Heart right ventricle (tissue), 16 donors: Measurements from ENCODE around the gene KMT2C. TPM values are rescaled to one million over a fixed set of nuclear protein-coding genes. Genes with fewer than 3 reads are reported as not detected.
"Not testable (repeated sequence)": the region's sequence is repeated elsewhere in the genome, so short reads cannot be mapped to it uniquely, and the experiment has no call there.

Experiments used
- ATAC-seq, 8 donors: fragments of 200-7000 bp; cut with Tn5 transposase; one replicate each; pipeline ENCODE4 v1.9.1; 2020; ENCODE audit warnings: mild to moderate bottlenecking in 8 of 8, moderate library complexity in 8 of 8, moderate number of reproducible peaks in 1 of 8
- DNase-seq, 2 donors: peaks; one replicate each; pipeline ENCODE4 v3.0.0-alpha.2; 2020
- H3K27ac ChIP-seq, 10 donors: fragments of 200-600 bp; sonication (generic) in 2 of 10; one replicate each; pipeline versions ENCODE4 v1.5.0 to v1.8.0; 2020 to 2022; ENCODE audit warnings: mild to moderate bottlenecking in 3 of 10
- H3K27me3 ChIP-seq, 7 donors: fragments of 200-600 bp; one replicate each; pipeline ENCODE4 v1.8.0; 2021 to 2022; ENCODE audit warnings: mild to moderate bottlenecking in 2 of 7
- H3K36me3 ChIP-seq, 9 donors: fragments of 200-600 bp; sonication (generic) in 1 of 9; one replicate each; pipeline versions ENCODE4 v1.5.0 to v1.8.0; 2020 to 2022; ENCODE audit warnings: mild to moderate bottlenecking in 2 of 9
- H3K4me1 ChIP-seq, 9 donors: fragments of 200-600 bp; sonication (generic) in 1 of 9; one replicate each; pipeline versions ENCODE4 v1.5.0 to v1.8.0; 2020 to 2022; ENCODE audit warnings: mild to moderate bottlenecking in 4 of 9
- H3K4me3 ChIP-seq, 10 donors: fragments of 200-600 bp; sonication (generic) in 2 of 10; one replicate each; pipeline versions ENCODE4 v1.5.0 to v1.8.0; 2020 to 2022; ENCODE audit warnings: mild to moderate bottlenecking in 7 of 10, moderate library complexity in 2 of 10
- H3K9me3 ChIP-seq, 11 donors: fragments of 200-600 bp in 10 of 11; sonication (generic) in 2 of 11; one replicate each; pipeline versions ENCODE4 v1.5.0 to v1.8.0; 2013 to 2022; ENCODE audit warnings: mild to moderate bottlenecking in 2 of 11, control low read depth in 1 of 11, moderate library complexity in 1 of 11
- WGBS, 2 donors: extraction: QIAGEN DNeasy Blood & Tissue Kit; methylation state at CpG; one replicate each; pipeline ENCODE4 v1.1.7; 2013; ENCODE audit warnings: inconsistent platforms in 1 of 2; 5-methylcytosine and 5-hydroxymethylcytosine counted together
- intact Hi-C, 10 donors: fragments of 100-400 bp; cut with DNase I; formaldehyde crosslinking; loops; one replicate each; pipeline versions ENCODE4 v1.11.1 to v1.14.2; 2022
- polyA plus RNA-seq, 2 donors: library from polyadenylated mRNA; stranded (reverse); fragments of 200-250 nt; gene quantifications; one replicate each; pipeline ENCODE4 v1.2.3, GENCODE V29; 2013
- total RNA-seq, 10 donors: library from RNA; stranded (reverse); fragmentation: NEBNext Ultra II Directional in 3 of 10; extraction: Animal tissue kit (Norgen Biotek cat#: 25700) in 3 of 10; gene quantifications; one replicate each; pipeline versions ENCODE4 v1.2.1 to v1.2.4, GENCODE V29; 2021 to 2023
- TF ChIP-seq, protein P1 (sequence below), 9 donors: fragments of 200-600 bp; sonication (generic) in 2 of 9; IDR thresholded peaks; one replicate each; pipeline versions ENCODE4 v1.5.0 to v1.8.0; 2021 to 2022; ENCODE audit warnings: antibody characterized with exemption in 9 of 9, mild to moderate bottlenecking in 5 of 9, moderate library complexity in 1 of 9
- donor health status: Arrhythmogenic right ventricular cardiomyopathy.
- donor health status: ischemic (EF 13 %, LVEDD 7.1; RV severe dilation, severe dysfunction).
- donor health status: healthy with polysubstance abuse.
- donor health status: DM: no; HTN: yes; CAD: no.
- donor health status: DM: no; HTN: no; CAD: no.
- donor health status: ischemic (EF 25% LVEDD 6.9; RV normal size, moderate dysfunction).
- donor health status: ischemic (EF 25% LVEDD 5.7; RV mildly dilated, moderate dysfunction).
- donor health status: healthy.
- donor health status: DM: yes; HTN: yes; CAD: no.
- donor health status: Ischemic cardiomyopathy.
- donor health status: ischemic (EF 35%, LVEDD 5.7; RV mildly dilated, moderate dysfunction).
- donor health status: nonischemic (EF 11% LVEDD 7.7; RV severe dilation, severe dysfunction).
- donor health status: DM: yes; HTN: yes; CAD: no.
- donor health status: PGD.
- donor health status: ischemic (EF 29% LVEDD 5.4; RV normal size, mild dysfunction).
- donor health status: nonischemic (EF 23%, LVEDD 6.1; RV moderate dilation, normal function).

Gene KMT2C
- total and polyA plus RNA-seq, 12 donors = 5.5 to 54.3 (median 46.3) TPM

DNA sequence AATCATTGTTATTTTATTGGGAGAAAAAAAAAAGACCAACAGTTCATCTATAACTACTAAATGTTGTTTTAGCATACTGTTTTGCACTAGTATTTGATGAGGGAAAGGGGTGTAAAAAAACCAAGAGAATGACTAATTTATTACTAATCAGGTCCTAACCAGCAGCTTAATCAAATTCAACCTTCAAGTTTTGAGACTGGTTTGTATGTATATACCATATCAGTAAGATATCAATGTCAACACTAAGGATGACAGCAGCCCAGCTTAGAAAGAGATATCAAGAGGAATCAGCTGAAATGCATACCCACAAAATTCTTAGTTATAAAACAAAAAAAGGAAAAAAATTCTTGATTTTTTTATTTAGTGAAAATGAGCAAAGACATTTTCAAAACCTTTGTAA, 122.6 kb downstream of the KMT2C start:
- no peak for ATAC-seq
- TF ChIP-seq, protein P1, sequence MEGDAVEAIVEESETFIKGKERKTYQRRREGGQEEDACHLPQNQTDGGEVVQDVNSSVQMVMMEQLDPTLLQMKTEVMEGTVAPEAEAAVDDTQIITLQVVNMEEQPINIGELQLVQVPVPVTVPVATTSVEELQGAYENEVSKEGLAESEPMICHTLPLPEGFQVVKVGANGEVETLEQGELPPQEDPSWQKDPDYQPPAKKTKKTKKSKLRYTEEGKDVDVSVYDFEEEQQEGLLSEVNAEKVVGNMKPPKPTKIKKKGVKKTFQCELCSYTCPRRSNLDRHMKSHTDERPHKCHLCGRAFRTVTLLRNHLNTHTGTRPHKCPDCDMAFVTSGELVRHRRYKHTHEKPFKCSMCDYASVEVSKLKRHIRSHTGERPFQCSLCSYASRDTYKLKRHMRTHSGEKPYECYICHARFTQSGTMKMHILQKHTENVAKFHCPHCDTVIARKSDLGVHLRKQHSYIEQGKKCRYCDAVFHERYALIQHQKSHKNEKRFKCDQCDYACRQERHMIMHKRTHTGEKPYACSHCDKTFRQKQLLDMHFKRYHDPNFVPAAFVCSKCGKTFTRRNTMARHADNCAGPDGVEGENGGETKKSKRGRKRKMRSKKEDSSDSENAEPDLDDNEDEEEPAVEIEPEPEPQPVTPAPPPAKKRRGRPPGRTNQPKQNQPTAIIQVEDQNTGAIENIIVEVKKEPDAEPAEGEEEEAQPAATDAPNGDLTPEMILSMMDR (IDR thresholded peaks at IDR 0.05) = no peak
- Histone ChIP-seq H3K4me3 (peak overlapping the region in 2 of 10 donors; percentile 2 to 7), H3K4me1 (peaks cover 0 to 43% (median 36%) of the 10 kb centered on the region in 9 donors), H3K27me3 (no peaks in the 10 kb centered on the region), H3K9me3 (no peaks in the 10 kb centered on the region), H3K27ac (peak overlapping the region in 5 of 10 donors; percentile 7 to 69 (median 39)), H3K36me3 (peaks cover 0 to 36% (median 6%) of the 10 kb centered on the region in 9 donors)
- DNase-seq = no peak
- intact Hi-C loops = no loop called here

- WGBS, 2 donors = 37 to 56% methylated on average over 2 of the region's 2 CpGs
- H3K27ac ChIP-seq = no peak overlapping the region
- intact Hi-C loops = no loop called here
Measured at GRCh38 chr7:152312316-152312715, 123.5 kb downstream of the KMT2C start.

DNA sequence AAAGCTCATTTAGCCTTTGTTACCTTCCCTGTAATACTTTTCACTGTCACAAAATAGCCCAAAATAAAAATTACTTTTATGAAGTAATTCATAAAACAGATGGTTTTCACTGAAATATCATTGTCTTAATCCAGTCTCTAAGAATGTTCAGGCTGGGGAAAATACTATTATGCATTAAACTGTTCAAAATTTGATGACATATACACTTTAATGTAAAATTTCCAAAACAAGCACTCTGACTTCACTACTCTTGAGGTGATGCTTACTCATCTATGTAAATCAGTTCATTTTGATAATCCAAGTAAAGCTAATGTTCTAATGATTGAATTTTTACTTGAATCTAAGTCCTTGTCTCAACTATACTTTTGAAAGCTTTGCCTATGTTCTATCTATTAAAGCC, 127.9 kb downstream of the KMT2C start:
- TF ChIP-seq, protein P1 (IDR thresholded peaks at IDR 0.05) = no peak
- Histone ChIP-seq H3K27me3 (no peaks in the 10 kb centered on the region), H3K4me3 (no peak overlapping the region), H3K9me3 (no peaks in the 10 kb centered on the region), H3K4me1 (peaks cover 0 to 21% (median 15%) of the 10 kb centered on the region in 9 donors), H3K36me3 (peaks cover 0 to 83% (median 11%) of the 10 kb centered on the region in 9 donors), H3K27ac (no peak overlapping the region)
- intact Hi-C loops = no loop called here
- ATAC-seq = no peak
- no peak for DNase-seq

More at GRCh38 chr7:152312316-152312715, 123.5 kb downstream of the KMT2C start:
- no peaks in the 10 kb centered on the region for H3K9me3 ChIP-seq
- no peaks in the 10 kb centered on the region for H3K27me3 ChIP-seq
- peaks cover 0 to 45% (median 6%) of the 10 kb centered on the region in 9 donors for H3K36me3 ChIP-seq
- H3K4me3 ChIP-seq = no peak overlapping the region
- TF ChIP-seq, protein P1 (IDR thresholded peaks at IDR 0.05) = no peak
- peaks cover 0 to 43% (median 36%) of the 10 kb centered on the region in 9 donors for H3K4me1 ChIP-seq
- no peak for ATAC-seq
- DNase-seq = no peak

GRCh38 chr7:152299542-152300143, 136.2 kb downstream of the KMT2C start:
- intact Hi-C loops, H3K4me3 ChIP-seq, H3K27ac ChIP-seq, DNase-seq, H3K4me1 ChIP-seq, ATAC-seq, H3K27me3 ChIP-seq: not testable (repeated sequence)
- H3K36me3 ChIP-seq = peaks cover 0 to 69% (median 3%) of the 10 kb centered on the region in 9 donors
- peaks cover 0 to 11% (median 0%) of the 10 kb centered on the region in 11 donors for H3K9me3 ChIP-seq
- 93 to 100% methylated on average over 2 of the region's 2 CpGs for WGBS, 2 donors

DNA sequence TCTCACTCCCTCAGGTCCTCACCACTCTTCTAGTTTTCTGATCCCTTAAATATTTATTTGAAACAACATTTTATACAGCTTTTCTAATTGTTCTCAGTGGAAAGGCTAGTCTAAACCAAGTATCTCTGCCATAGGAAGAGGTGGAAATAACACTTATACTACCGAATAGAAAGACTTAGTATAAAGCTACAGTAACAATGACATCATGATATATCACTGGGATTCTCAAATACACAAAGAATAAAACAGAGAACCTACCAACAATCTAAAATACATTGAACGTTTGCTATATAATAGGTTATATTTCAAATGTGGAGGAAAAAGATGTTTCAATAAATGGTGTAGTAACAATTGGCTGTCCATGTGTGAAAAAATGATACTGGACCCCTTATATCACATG, 142.9 kb downstream of the KMT2C start:
- 92 to 94% methylated on average over 2 of the region's 2 CpGs for WGBS, 2 donors
- Histone ChIP-seq H3K27me3 (no peaks in the 10 kb centered on the region), H3K27ac (no peak overlapping the region), H3K9me3 (peaks cover 0 to 39% (median 9%) of the 10 kb centered on the region in 11 donors), H3K4me3 (no peak overlapping the region), H3K36me3 (peaks cover 0 to 57% (median 7%) of the 10 kb centered on the region in 9 donors), H3K4me1 (no peaks in the 10 kb centered on the region)
- DNase-seq = no peak
- intact Hi-C loops = no loop called here
- TF ChIP-seq, protein P1 (IDR thresholded peaks at IDR 0.05) = no peak
- ATAC-seq = no peak

GRCh38 chr7:152286972-152287371, 148.8 kb downstream of the KMT2C start:
- intact Hi-C loops, H3K27me3 ChIP-seq, H3K27ac ChIP-seq, H3K4me3 ChIP-seq, DNase-seq, H3K4me1 ChIP-seq, ATAC-seq: not testable (repeated sequence)
- 93 to 94% methylated on average over 3 of the region's 3 CpGs for WGBS, 2 donors
- H3K36me3 ChIP-seq = peaks cover 0 to 39% (median 7%) of the 10 kb centered on the region in 9 donors
- H3K9me3 ChIP-seq = peaks cover 0 to 49% (median 9%) of the 10 kb centered on the region in 11 donors

- H3K27ac ChIP-seq, intact Hi-C loops, H3K4me1 ChIP-seq, ATAC-seq, H3K4me3 ChIP-seq, DNase-seq, H3K27me3 ChIP-seq: not testable (repeated sequence)
- Histone ChIP-seq H3K9me3 (peaks cover 0 to 42% (median 9%) of the 10 kb centered on the region in 11 donors), H3K36me3 (peaks cover 0 to 39% (median 7%) of the 10 kb centered on the region in 9 donors)
Measured at GRCh38 chr7:152286219-152286618, 149.6 kb downstream of the KMT2C start.
